GM19035 (cell line): ENCODE measurements around the gene BPIFB6.

ENCODE experiments used
- ATAC-seq: cut with Tn5 transposase; IDR thresholded peaks from one replicate; pipeline ENCODE4 v1.9.1; 2021; ENCODE audit not compliant: unreplicated experiment

BPIFB6 gene

GRCh38 chr20:33031531-33031930, at the start of gene BPIFB6:
Gene BPIFB6, plus strand, starts transcription at chr20:33031648. Its CDS starts 0 bp downstream, at chr20:33031648.
- ATAC-seq: no peak

- no peak for ATAC-seq
These were observed 48.6 kb upstream of the BPIFB6 start for GRCh38 chr20:32982617-32983458.

GRCh38 chr20:32983459-32984112, 47.9 kb upstream of the BPIFB6 start:
- no peak for ATAC-seq

- no peak for ATAC-seq
These were observed 47.3 kb upstream of the BPIFB6 start for GRCh38 chr20:32984196-32984595.

- ATAC-seq: no peak
These were observed 46.7 kb upstream of the BPIFB6 start for GRCh38 chr20:32984631-32985354.

GRCh38 chr20:32985596-32985995, 45.9 kb upstream of the BPIFB6 start:
- ATAC-seq: no peak

- no peak for ATAC-seq
These were observed 45.0 kb upstream of the BPIFB6 start for GRCh38 chr20:32986331-32986966.

GRCh38 chr20:32987044-32987825, 44.2 kb upstream of the BPIFB6 start:
- ATAC-seq: no peak

- ATAC-seq: no peak
These were observed 43.4 kb upstream of the BPIFB6 start for GRCh38 chr20:32988008-32988407.

- ATAC-seq: no peak
These were observed 41.8 kb upstream of the BPIFB6 start for GRCh38 chr20:32989507-32990283.

- no peak for ATAC-seq
These were observed 41.0 kb upstream of the BPIFB6 start for GRCh38 chr20:32990426-32990825.

GRCh38 chr20:32991383-32991782, 40.1 kb upstream of the BPIFB6 start:
- ATAC-seq: no peak

GRCh38 chr20:32991792-32992641, 39.4 kb upstream of the BPIFB6 start:
- no peak for ATAC-seq

GRCh38 chr20:32993496-32994050, 37.9 kb upstream of the BPIFB6 start:
- no peak for ATAC-seq

- no peak for ATAC-seq
These were observed 35.6 kb upstream of the BPIFB6 start for GRCh38 chr20:32995802-32996201.

GRCh38 chr20:32997431-32997830, 34.0 kb upstream of the BPIFB6 start:
- ATAC-seq: no peak

- ATAC-seq: no peak
These were observed 31.7 kb upstream of the BPIFB6 start for GRCh38 chr20:32999603-33000250.
